Measurements from ENCODE around the gene DIAPH1.

GRCh38 chr5:141597394-141597793 is 21.4 kb downstream of the DIAPH1 start:
- no peak for TF ChIP-seq CTCF (IDR thresholded peaks at IDR 0.05 in 2 of 3, conservative IDR thresholded peaks at IDR 0.05 in 1 of 3; ENCODE audit: borderline replicate concordance in 1 of 3, insufficient read depth in 1 of 3, low read depth in 2 of 3, low read length in 2 of 3)
- no peak for TF ChIP-seq POLR2AphosphoS5 (IDR thresholded peaks at IDR 0.05; ENCODE audit: low read depth, low read length)
- TF ChIP-seq SIN3A (IDR thresholded peaks at IDR 0.05; ENCODE audit: low read depth) = no peak
- no peak for TF ChIP-seq ZBTB33 (IDR thresholded peaks at IDR 0.05; ENCODE audit: extremely low read depth, insufficient replicate concordance, low read length)
- TF ChIP-seq SP1 (IDR thresholded peaks at IDR 0.05; ENCODE audit: low read depth) = no peak
- no peak for TF ChIP-seq POLR2A (IDR thresholded peaks at IDR 0.05; ENCODE audit: borderline replicate concordance, extremely low read depth, insufficient read depth, insufficient read length)
- TF ChIP-seq YY1 (IDR thresholded peaks at IDR 0.05; ENCODE audit: extremely low read depth, insufficient replicate concordance, low read depth, low read length) = no peak
- no peak for TF ChIP-seq EZH2 (IDR thresholded peaks at IDR 0.05)
- no peak for TF ChIP-seq EGR1 (IDR thresholded peaks at IDR 0.05; ENCODE audit: low read depth)

Measured in HCT116 (cell line).